Activated T-cell treated with anti-CD3 and anti-CD28 coated beads for 48 hours (primary cell): ENCODE measurements around the gene G2E3.

ENCODE experiments used
- DNase-seq: peaks from one replicate; pipeline ENCODE4 v3.0.0-alpha.2; 2020; ENCODE audit warnings: low read depth

Gene G2E3

GRCh38 chr14:30655658-30656057 is 96.7 kb downstream of the G2E3 start:
- no peak for DNase-seq

- peak; percentile 7 for DNase-seq
Observed at GRCh38 chr14:30656190-30656632, 97.3 kb downstream of the G2E3 start.

- DNase-seq, result no peak
Observed at GRCh38 chr14:30657050-30657449, 98.1 kb downstream of the G2E3 start.

GRCh38 chr14:30657606-30658163 is 98.7 kb downstream of the G2E3 start:
- no peak for DNase-seq

GRCh38 chr14:30658645-30659044 is 99.7 kb downstream of the G2E3 start:
- DNase-seq, result no peak

GRCh38 chr14:30669594-30669993 is 110.6 kb downstream of the G2E3 start:
- no peak for DNase-seq
